ENCODE results near the gene SHANK1.
"Not testable (repeated sequence)": the region's sequence is repeated elsewhere in the genome, so short reads cannot be mapped to it uniquely, and the experiment has no call there.

The SHANK1 gene

DNA sequence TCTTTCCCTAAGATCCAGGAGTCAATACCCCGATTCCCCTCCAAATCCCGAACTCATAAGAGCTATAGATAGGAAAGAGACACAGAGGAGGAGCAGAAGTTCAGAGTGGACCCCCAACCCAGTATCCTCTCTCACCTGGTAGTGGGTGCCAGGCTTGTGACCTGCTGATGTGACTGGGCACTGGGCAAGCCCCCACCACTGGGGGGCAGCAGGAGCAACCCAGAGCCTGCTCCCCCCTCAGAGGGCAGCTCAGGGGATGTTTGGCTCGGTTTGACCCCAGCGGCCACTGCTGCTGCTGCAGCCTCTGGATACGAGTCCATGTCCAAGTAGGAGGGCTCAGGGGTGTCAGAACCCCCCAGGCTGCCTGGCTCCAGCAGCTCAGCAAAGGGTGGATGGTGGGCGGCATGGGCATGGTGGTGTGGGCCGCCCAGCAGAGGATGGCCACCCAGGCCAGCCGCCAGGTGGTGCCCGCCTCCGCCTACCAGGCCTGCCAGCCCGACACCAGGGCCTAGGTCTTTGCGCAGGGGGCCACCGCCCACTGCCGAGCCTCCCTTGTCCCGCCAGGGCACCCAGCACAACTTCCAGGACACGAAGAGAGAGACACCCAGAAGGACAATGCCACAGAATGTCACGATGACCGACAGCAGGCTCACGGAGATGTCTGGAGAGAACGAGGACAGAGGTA is 87.3 kb downstream of the SHANK1 start:
- no peak for DNase-seq

DNA sequence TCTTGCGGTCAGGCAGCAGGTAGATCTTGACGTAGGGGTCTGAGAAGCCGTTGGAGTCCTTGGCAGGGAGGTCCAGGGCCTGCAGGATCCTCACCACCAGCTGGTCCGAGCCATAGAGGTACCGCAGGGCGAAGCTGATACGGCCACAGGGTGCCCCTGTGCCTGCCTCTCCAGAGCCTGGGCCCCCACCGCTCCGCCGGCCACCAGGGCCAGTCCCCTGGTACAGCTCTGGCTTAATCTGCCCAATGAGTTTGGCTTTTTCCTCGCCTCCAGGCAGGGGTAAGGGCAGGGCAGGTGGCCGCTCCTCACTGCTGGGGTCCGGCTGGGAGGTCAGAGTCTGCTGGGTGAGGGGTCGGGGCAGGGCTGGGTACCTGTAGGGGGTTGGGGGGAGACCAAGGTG is 89.8 kb downstream of the SHANK1 start:
- DNase-seq, result no peak

DNA sequence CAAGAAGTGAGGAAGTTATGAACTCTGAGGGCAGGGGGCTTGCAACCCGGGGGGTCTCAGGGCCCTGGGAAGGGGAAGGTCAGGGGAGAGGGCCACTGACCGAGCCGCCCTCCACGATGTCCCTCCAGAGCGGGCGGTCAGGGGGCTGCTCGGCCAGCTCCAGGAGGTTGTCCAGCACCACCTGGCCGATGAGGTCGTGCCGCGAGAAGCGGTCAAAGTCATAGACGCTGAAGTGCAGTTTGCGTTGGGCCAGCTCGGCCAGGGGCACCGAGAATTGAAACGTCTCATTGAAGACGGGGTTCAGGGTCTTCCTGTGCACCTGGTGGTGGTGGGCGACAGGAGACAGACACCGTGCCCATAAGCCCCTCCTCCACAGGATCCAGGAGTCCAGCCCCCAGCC is 90.4 kb downstream of the SHANK1 start:
- no peak for DNase-seq

DNA sequence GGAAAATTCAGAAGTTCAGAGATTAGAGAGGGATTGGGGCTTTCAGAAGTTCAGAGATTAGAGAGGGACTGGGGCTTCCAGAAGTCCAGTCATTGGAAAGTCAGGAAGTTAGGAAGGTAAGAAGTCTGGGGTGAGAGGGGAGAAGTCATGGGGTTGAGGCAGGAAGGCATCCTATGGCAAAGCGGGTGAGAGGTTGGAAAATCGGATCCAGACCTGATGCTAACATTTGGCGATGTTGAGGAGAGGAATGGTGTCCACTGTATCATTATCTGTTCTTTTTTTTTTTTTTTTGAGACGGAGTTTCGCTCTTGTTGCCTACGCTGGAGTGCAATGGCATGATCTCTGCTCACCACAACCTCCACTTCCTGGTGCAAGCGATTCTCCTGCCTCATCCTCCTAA is 91.1 kb downstream of the SHANK1 start:
- no peak for DNase-seq

DNA sequence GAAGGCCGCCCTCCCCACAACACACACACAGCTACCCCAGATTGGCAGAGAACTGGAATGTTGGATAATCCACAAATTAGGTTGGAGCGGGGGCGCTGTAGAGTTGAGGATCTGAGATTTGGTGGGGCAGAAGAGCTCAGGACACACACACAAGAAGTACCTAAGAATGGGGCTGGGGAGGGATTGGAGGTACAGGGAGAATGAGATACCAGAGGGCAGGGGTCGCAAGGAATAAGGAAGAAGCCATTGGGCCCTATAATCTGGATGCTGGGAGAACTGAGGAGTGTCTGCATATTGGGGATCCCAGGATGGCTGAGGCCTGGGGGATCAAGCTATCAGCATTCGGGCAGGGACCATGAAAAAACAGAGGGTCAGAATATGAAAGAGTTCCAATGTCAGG is 91.5 kb downstream of the SHANK1 start:
- DNase-seq, result no peak

DNA sequence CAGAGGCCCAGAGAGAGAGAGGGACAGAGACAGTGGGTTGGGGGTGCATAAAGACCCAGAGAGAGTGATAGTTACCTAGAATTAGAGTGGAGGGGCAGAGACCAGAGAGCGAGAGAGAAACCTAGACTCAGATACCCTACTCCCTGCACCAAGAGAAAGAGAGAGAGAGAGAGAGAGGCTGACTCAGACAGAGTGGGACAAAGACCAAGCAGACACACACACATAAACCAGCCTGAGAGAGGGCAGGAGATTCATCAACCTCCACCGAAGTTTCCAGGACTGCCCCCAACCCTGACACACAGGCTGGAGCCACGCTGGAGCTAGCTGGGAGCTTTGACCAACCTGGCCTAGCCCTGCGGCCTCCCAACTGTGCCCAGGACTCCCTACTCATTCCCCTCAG is 92.8 kb downstream of the SHANK1 start:
- DNase-seq, result no peak

DNA sequence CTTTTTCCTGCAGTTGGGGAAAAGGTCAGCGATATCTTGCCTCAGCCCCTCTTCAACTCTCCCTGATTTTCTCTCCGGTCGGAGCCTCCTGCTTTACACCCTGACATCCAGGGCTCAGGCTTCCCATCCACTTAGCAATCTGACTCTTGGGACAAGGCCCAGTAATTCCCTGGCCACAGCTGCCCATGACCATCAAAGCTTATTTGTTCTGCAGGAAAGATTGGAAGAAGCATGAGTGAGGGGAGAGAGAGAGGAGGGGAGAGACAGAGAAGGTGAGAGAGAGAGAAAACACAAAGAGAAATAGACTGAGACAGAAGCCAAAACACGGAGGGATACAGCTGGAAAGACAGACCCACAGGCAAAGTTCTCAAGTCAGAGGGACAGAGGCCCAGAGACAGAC is 93.6 kb downstream of the SHANK1 start:
- no peak for DNase-seq

DNA sequence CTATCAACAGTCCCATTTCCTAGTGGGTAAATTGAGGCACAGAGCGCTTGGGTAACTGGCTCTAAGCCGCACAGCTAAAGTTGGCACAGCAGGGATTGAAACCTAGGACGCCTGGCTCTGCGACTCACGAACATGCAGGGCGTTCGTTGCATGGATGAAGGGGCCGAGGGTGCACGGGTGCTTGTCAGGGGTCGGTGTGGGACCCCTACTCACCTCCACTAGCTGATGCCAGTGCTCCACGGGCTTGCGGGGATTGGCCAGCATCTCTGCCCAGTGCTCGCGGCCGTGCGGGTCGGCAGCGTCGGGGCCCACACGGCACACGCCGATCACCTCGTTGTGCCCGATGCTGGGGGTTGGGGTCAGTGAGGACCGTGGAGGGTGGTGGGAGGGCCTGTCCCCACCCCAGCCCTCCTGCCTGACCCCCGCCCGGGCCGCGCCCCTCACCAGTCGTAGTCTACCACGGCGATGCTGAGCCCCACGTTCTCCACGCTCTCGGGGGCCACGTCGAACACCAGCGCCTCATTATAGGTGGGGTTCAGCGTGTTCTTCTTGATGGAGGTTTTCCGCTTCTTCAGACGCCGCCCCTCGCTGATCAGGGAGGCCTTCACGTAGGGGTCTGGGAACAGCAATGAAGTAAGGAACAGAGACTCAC is 94.5 kb downstream of the SHANK1 start:
- no peak for DNase-seq

DNA sequence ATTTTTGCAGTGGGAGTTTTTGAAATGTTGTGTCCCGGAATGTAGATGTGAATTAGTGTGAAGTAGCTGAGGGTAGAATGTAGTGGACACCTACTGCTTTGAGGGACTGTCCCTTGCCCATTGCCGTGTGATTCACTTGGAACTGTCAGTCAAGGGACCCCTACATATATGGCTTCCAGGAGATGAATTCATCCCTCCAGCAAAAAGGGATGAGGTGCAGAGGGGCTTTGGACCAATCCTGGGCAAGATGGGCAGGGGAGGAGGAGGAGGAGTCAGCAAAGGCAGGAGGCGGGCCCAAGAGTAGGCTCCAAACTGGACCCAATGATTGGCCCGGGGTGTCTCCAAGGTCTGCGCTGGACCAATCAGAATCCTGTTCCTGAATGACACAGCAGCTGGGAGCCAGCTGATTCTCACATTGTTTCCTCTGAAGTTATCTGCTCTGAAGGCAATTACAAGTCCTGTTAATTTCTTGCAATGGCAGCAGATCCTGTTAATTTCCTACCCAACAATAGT is 99.2 kb downstream of the SHANK1 start:
- DNase-seq, result not testable (repeated sequence)

DNA sequence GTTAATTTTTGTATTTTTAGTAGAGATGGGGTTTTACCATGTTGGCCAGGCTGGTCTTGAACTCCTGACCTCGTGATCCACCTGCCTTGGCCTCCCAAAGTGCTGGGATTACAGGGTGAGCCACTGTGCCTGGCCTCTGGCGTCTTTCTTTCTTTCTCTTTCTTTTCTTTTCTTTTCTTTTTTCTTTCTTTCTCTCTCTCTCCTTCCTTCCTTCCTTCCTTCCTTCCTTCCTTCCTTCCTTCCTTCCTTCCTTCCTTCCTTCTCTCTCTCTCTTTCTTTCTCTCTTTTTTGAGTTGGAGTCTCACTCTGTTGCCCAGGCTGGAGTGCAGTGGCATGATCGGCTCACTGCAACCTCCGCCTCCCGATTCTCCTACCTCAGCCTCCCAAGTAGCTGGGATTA is 100.4 kb downstream of the SHANK1 start:
- not testable (repeated sequence) for DNase-seq

DNA sequence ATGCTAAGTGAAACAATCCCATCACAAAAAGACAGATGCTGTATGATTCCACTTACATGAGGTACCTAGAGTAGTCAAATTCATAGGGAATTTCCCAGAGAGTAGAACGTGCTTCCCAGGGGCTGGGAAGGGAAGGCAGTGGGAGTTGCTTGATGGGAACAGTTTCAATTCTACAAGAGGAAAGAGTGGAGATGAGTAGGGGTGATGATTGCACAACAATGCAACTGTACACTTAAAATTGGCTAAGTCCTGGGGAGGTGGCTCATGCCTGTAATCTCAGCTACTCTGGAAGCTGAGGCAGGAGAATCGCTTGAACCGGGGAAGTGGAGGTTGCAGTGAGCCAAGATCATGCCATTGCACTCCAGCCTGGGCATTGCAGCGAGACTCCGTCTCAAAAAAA is 101.2 kb downstream of the SHANK1 start:
- DNase-seq, result not testable (repeated sequence)

DNA sequence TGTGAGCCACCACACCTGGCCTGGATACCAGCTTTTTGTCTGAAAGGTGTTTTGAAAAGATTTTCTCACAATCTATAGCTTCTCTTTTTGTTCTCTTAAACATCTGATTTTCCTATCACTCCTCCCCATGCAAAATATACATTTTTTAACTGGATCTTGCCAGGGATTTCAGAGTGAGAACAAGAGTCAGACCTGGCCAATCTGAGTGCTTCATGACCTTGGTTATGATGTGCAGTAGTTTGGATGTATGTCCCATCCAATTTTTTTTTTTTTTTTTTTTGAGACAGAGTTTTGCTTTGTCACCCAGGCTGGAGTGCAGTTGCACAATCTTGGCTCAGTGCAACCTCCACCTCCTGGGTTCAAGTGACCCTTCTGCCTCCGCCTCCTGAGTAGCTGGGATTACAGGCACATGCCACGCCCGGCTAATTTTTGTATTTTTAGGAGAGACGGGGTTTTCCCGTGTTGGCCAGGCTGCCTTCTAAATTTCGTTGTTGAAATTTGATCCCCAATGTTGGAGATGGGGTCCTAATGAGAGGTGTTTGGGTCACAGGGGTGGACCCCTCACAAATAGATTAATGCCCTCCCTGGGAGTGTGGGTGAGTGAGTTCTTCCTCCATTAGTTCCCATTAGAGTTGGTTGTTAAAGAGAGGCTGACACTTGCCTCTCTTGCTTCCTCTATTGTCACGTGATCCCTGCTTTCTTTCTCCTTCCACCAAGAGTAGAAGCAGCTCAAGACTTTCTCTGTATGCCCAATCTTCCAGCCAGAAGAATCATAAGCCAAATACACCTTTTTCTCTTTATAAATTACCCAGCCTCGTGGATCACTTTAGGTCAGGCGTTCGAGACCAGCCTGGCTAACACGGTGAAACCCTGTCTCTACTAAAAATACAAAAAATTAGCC is 106.8 kb downstream of the SHANK1 start:
- not testable (repeated sequence) for DNase-seq
